Activated CD4-positive, CD25-positive, alpha-beta regulatory T cell (primary cell): Measurements from ENCODE around the gene SCGB3A2.
"Not testable (repeated sequence)": the region's sequence is repeated elsewhere in the genome, so short reads cannot be mapped to it uniquely, and the experiment has no call there.

ENCODE experiments used
- DNase-seq, 4 experiments: peaks; one replicate each; lab custom pipeline; 2025; lab: John Stamatoyannopoulos, UW

Gene SCGB3A2

GRCh38 chr5:147863454-147864158 is 14.9 kb upstream of the SCGB3A2 start:
- no peak for DNase-seq

- DNase-seq = no peak
Measured at GRCh38 chr5:147869112-147869511, 9.4 kb upstream of the SCGB3A2 start.

GRCh38 chr5:147869892-147870291 is 8.6 kb upstream of the SCGB3A2 start:
- not testable (repeated sequence) for DNase-seq

DNA sequence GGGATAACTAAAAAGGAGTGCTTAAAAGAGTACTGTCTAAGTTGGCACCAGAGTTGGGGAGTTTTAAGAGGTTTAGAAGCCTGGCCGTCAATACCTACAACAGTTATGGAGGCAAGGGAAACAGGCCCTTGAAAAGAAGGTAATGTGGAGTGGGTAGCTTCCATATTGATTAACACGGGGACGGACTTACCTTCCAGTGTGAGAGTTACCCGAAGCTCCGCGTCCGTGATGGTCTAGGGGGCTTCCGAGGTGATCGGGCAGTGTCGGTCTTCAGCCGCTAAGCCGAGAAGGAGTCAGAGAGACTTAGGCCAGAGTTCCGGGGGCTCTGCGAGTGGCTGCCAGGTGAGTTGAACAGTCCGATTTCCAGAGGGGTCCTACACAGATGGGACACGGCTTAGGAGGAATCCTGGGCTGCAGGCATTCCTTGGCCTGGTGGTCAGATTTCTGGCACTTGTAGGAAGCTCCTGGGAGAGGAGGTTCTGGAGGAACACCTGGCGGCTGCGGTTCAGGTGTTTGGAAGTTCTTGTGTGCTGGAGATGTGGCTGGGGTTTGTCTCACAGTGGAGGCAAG is 6.4 kb upstream of the SCGB3A2 start:
- DNase-seq = not testable (repeated sequence)

GRCh38 chr5:147872744-147873435 is 5.6 kb upstream of the SCGB3A2 start:
- not testable (repeated sequence) for DNase-seq

DNA sequence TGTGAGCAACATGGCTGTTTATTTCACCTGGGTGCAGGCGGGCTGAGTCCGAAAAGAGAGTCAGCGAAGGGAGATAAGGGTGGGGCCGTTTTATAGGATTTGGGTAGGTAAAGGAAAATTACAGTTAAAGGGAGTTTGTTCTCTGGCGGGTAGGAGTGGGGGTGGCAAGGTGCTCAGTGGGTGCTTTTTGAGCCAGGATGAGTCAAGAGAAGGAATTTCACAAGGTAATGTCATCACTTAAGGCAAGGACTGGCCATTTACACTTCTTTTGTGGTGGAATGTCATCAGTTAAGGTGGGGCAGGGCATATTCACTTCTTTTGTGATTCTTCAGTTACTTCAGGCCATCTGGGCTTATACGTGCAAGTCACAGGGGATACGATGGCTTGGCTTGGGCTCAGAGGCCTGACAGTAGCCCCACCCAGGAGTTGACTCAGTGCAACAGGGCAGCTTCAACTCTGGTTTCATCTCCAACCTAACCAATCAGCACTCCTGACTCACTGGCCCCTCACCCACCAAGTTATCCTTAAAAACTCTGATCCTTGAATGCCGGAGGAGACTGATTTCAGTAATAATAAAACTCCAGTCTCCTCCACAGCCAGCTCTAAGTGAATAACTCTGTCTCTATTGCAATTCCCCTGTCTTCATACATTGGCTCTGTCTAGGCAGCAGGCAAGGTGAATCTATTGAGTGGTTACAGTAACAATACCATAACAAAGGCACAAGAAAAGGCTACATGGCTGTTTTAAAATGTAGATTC is 4.2 kb upstream of the SCGB3A2 start:
- DNase-seq = not testable (repeated sequence)

- no peak for DNase-seq
Measured at GRCh38 chr5:147874910-147875367, 3.6 kb upstream of the SCGB3A2 start.

- no peak for DNase-seq
Measured at GRCh38 chr5:147876141-147876540, 2.4 kb upstream of the SCGB3A2 start.

GRCh38 chr5:147876626-147877025 is 1.9 kb upstream of the SCGB3A2 start:
- DNase-seq = no peak

- DNase-seq = no peak
Measured at GRCh38 chr5:147879784-147880183, 1.3 kb downstream of the SCGB3A2 start.

DNA sequence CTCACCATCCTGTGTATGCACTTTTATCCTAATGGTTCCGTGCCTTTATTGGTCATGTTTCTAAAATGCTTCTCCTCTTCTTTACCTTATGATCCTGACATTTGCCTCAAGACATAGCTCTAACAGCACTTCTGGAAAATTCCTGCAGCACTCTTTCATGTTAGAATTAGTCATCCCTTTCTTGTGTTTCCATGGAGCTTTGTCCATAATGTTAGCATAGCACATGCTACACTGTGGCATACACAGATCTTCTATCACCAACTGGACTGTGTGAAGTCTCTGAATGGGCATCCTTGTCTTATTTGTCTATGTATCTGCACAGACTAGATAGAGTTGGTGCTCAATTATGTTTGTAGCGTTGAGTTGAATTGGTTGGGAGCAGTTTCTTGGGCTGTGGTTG is 2.0 kb downstream of the SCGB3A2 start:
- no peak for DNase-seq

DNA sequence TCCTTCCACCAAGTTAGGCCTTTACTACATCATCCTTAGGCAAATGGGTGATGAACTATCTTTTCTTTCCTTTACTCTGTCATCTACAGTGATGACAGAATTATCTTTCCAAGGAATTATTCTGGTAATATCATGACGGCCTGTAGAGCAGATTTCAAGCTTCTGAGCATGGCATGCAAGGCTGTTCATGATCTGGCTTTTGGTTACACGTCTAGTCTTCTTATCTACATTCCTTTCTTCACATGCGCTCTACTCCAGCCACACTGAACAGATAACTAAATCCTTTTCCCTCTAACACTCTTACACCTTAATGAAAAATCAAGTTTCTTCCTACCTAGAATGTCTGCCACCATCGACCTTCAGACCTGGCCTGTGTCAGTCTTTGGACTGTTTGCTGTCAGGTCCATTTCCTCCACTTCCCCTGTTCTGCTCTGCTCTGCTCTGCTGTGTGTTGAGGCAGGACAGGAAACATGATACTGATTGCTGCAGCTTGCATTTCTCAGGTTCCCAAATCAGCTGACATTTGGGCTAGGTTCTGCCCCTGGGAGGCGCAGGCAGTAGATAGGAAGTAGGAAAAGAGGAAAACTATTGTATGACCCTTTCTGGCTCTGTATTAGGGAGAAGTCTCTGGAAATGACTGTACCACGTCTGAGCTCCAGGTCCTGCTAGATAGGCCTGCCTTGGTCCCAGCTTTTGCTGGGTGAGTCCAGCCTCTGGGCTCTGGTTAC is 4.2 kb downstream of the SCGB3A2 start:
- no peak for DNase-seq

DNA sequence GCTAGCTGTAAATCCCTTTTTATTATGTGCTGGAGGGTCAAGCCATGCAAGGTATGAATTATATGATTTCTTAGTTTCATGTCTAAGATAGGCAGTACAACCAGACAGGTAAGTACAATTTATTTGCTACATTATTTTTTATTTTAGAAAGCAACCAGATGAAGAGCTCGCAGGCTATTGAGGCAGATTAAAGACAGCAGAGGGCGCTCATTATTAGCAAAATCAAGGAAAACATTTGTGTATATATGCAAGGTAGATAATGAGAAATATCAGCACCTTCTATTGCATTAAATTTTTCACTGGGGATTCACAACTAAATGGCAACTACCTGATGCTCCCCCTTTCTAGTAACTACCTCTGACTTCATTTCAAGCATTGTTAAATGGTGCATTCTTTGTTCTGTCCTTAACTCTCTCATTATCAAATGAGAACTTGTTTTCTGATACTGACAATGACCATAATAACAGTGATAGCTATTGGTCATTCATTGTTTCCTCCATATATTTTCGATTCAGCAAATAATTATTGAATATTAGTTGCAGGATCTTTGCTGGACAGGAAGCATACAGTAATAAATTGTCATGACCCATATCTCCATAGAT is 8.6 kb downstream of the SCGB3A2 start:
- no peak for DNase-seq

DNA sequence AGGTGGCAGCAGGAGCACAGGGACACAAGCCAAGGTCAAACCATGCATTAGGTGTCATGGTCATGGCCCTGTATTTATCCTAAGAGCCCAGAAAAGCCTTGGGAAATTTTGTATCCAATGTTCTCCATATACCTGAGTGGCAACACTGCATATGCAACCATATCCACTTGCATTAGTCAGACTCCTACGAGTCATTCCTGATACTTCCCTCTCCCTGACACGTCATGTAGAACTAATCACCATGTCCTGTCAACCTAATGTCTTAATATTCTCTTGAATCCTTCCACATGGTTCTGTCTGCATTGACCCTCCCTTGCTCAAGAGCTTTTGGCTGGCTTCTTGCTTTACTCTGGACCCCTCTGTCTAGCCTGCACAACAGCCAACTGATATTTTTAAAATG is 9.4 kb downstream of the SCGB3A2 start:
- no peak for DNase-seq

DNA sequence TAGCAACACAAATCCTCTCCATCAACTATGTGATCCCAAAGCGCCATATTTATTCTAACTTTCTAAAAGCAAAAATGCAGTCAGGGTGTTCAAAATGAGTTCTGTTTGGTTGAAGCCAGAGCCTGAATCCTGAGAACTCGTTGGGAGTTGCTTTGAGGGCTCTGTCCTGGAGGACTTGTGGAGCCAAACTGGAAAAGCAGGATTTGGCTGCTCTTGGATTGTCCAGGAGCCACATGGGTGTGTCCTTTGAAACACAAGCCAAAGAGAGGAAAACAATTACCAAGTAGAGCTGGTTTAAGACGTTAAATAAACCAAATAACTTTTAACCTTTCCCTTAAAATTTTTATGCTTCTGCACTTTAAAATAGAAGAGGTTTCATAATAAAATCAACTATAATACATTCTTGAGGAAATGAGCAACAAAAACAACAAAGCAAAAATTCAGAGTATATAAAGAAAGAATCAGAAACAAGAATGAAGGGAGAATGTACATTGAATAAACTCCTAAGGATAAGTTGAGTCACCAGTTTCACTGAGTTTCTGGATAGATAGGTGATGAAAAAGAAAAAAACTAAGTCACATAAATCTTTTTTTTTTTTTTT is 14.3 kb downstream of the SCGB3A2 start:
- DNase-seq = no peak

- no peak for DNase-seq
Measured at GRCh38 chr5:147893820-147894219, 15.3 kb downstream of the SCGB3A2 start.

DNA sequence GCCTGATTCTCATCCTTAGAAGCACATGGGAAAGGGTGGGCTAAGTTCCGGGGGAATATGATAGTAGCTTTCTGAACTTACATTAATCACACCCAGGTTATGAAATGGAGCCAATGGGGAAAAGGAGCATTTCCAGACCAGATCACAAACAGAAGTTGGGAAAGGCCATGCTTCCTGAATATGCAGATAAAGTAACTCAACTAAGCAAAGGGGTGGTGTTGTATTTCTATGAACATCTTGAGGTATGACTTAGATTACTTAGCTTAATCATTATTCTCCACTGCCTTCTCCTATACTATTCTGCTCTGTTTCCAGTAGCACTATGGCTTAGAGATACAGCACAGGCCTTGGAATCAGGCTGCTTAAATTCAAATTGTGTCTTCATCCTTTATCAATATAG is 17.4 kb downstream of the SCGB3A2 start:
- no peak for DNase-seq

DNA sequence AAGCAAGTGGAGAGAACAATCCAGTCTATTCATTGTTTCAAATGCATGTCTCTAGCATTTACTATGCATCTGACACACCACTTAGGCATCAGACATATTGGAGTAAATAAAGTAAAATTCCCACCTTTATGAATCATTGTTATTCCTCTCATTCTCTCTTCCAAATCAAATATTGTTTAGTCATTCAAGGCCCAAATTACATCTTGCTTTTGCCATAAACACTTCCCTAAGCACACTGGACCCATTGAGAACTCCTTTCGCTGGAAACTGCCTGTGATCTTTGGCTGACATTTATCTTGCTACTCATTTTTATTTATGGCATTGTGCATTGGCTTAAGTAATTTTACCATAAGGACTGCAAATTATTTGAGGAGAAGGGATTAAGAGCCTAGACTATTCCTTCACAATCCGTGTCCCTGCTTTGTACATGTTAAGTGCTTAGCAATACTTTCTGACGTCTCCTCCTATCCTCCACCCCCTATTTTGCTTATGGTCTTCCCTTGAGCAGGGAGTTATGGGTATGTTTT is 20.4 kb downstream of the SCGB3A2 start:
- DNase-seq = no peak

- DNase-seq = no peak
Measured at GRCh38 chr5:147901599-147902039, 23.1 kb downstream of the SCGB3A2 start.

DNA sequence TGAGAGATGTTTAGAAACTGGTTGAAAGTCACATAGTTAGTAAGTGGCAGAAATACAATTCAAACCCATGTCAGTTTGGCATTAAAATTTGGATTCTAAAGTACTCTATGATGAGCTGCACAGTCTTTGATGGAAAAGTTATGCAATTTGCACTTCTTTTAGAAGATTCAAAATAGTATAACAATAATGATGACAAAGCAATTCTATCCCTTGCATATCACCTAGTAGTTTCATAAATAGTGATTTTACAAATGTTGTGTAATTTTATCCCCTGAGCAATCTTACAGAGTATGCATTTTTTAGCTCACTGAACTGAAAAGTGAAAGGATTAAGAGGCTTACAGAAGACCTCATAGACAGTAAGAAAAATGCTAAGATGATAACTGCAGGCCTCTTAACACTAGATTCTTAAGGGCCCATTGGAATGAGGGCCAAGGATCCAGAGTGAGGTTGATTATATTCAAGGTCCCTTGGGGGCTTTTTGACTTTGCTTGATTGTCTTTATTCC is 24.2 kb downstream of the SCGB3A2 start:
- no peak for DNase-seq
